HG03457 (cell line): ENCODE measurements around the gene CATSPERE.
"Not testable (repeated sequence)": the region's sequence is repeated elsewhere in the genome, so short reads cannot be mapped to it uniquely, and the experiment has no call there.

Experiments
- ATAC-seq: cut with Tn5 transposase; IDR thresholded peaks from one replicate; pipeline ENCODE4 v1.9.1; 2021; ENCODE audit warnings: moderate number of reproducible peaks; ENCODE audit not compliant: unreplicated experiment

CATSPERE gene

GRCh38 chr1:244515680-244516079 is 54.6 kb downstream of the CATSPERE start:
- no peak for ATAC-seq

GRCh38 chr1:244536316-244536715 is 75.2 kb downstream of the CATSPERE start:
- ATAC-seq, result no peak

GRCh38 chr1:244545511-244545910 is 84.4 kb downstream of the CATSPERE start:
- no peak for ATAC-seq

- no peak for ATAC-seq
Measured at GRCh38 chr1:244548558-244549115, 87.6 kb downstream of the CATSPERE start.

- ATAC-seq, result no peak
Measured at GRCh38 chr1:244552336-244552735, 91.3 kb downstream of the CATSPERE start.

- no peak for ATAC-seq
Measured at GRCh38 chr1:244556263-244556662, 95.2 kb downstream of the CATSPERE start.

- ATAC-seq, result no peak
Measured at GRCh38 chr1:244557565-244557964, 96.5 kb downstream of the CATSPERE start.

- ATAC-seq, result no peak
Measured at GRCh38 chr1:244559561-244559960, 98.5 kb downstream of the CATSPERE start.

GRCh38 chr1:244562877-244563276 is 101.8 kb downstream of the CATSPERE start:
- ATAC-seq, result not testable (repeated sequence)

- no peak for ATAC-seq
Measured at GRCh38 chr1:244573768-244574167, 112.7 kb downstream of the CATSPERE start.

GRCh38 chr1:244576259-244576892 is 115.3 kb downstream of the CATSPERE start:
- ATAC-seq, result no peak

- not testable (repeated sequence) for ATAC-seq
Measured at GRCh38 chr1:244578205-244578604, 117.1 kb downstream of the CATSPERE start.

GRCh38 chr1:244583358-244583982 is 122.4 kb downstream of the CATSPERE start:
- ATAC-seq, result no peak

- ATAC-seq, result no peak
Measured at GRCh38 chr1:244585867-244586266, 124.8 kb downstream of the CATSPERE start.

- no peak for ATAC-seq
Measured at GRCh38 chr1:244590670-244591069, 129.6 kb downstream of the CATSPERE start.

- no peak for ATAC-seq
Measured at GRCh38 chr1:244598611-244599010, 137.5 kb downstream of the CATSPERE start.

- no peak for ATAC-seq
Measured at GRCh38 chr1:244599937-244600350, 138.9 kb downstream of the CATSPERE start.

GRCh38 chr1:244601336-244601735 is 140.3 kb downstream of the CATSPERE start:
- no peak for ATAC-seq

- ATAC-seq, result no peak
Measured at GRCh38 chr1:244603498-244603897, 142.4 kb downstream of the CATSPERE start.

GRCh38 chr1:244605835-244606370 is 144.8 kb downstream of the CATSPERE start:
- ATAC-seq, result no peak

GRCh38 chr1:244614113-244614836 is 153.2 kb downstream of the CATSPERE start:
- ATAC-seq, result no peak
